H9 (cell line): ENCODE measurements around the gene OR11H1. TPM values are rescaled to one million over a fixed set of nuclear protein-coding genes. Genes with fewer than 3 reads are reported as not detected.
"Not testable (repeated sequence)": the region's sequence is repeated elsewhere in the genome, so short reads cannot be mapped to it uniquely, and the experiment has no call there.

Experiments used
- DNase-seq: peaks from one replicate; pipeline ENCODE4 v3.0.0-alpha.2; 2017
- H2AFZ ChIP-seq: one replicate; pipeline ENCODE4 v1.6.1; 2013; ENCODE audit warnings: mild to moderate bottlenecking, low read length, control low read depth, moderate library complexity
- H2AK5ac ChIP-seq: 2 replicates; pipeline ENCODE4 v1.6.1; 2013; ENCODE audit warnings: low read length, control low read depth, mixed read lengths; ENCODE audit not compliant: insufficient read length
- H2BK120ac ChIP-seq: one replicate; pipeline ENCODE4 v1.6.1; 2013; ENCODE audit warnings: low read depth, mild to moderate bottlenecking, low read length, control low read depth, inconsistent platforms; ENCODE audit not compliant: poor library complexity, severe bottlenecking
- H2BK12ac ChIP-seq: 2 replicates; pipeline ENCODE4 v1.6.1; 2013; ENCODE audit warnings: low read length, control low read depth, mixed read lengths, low read depth; ENCODE audit not compliant: insufficient read length
- H2BK15ac ChIP-seq: 2 replicates; pipeline ENCODE4 v1.6.1; 2013; ENCODE audit warnings: low read depth, low read length, control low read depth
- H2BK20ac ChIP-seq: one replicate; pipeline ENCODE4 v1.6.1; 2013; ENCODE audit warnings: low read depth, mild to moderate bottlenecking, low read length, control low read depth, inconsistent platforms; ENCODE audit not compliant: poor library complexity, severe bottlenecking
- H2BK5ac ChIP-seq: 2 replicates; pipeline ENCODE4 v1.6.1; 2013; ENCODE audit warnings: low read length, control low read depth, mixed read lengths; ENCODE audit not compliant: insufficient read length
- H3K14ac ChIP-seq: 2 replicates; pipeline ENCODE4 v1.6.1; 2013; ENCODE audit warnings: low read length, control low read depth; ENCODE audit not compliant: insufficient read depth
- H3K18ac ChIP-seq: 2 replicates; pipeline ENCODE4 v1.6.1; 2013; ENCODE audit warnings: low read depth, mild to moderate bottlenecking, mixed read lengths, low read length, control low read depth; ENCODE audit not compliant: insufficient read length
- H3K23ac ChIP-seq: 2 replicates; pipeline ENCODE4 v1.6.1; 2013; ENCODE audit warnings: low read length, control low read depth, mixed read lengths, low read depth; ENCODE audit not compliant: insufficient read length
- H3K23me2 ChIP-seq: 2 replicates; pipeline ENCODE4 v1.6.1; 2013; ENCODE audit warnings: low read depth, mild to moderate bottlenecking, mixed read lengths, low read length, control low read depth; ENCODE audit not compliant: insufficient read length, poor library complexity, severe bottlenecking
- H3K27ac ChIP-seq: 2 replicates; pipeline ENCODE4 v1.5.1; 2013; ENCODE audit warnings: low read length, control low read depth, mixed read lengths, low read depth; ENCODE audit not compliant: insufficient read length
- H3K27me3 ChIP-seq: 2 replicates; pipeline ENCODE4 v1.6.1; 2013; ENCODE audit warnings: low read length, control low read depth, inconsistent platforms; ENCODE audit not compliant: insufficient read depth
- H3K4ac ChIP-seq: 2 replicates; pipeline ENCODE4 v1.6.1; 2013; ENCODE audit warnings: low read depth, mild to moderate bottlenecking, control low read depth, inconsistent platforms, low read length, moderate library complexity
- H3K4me1 ChIP-seq: 2 replicates; pipeline ENCODE4 v1.6.1; 2013; ENCODE audit warnings: low read length, control low read depth, inconsistent platforms; ENCODE audit not compliant: insufficient read depth
- H3K4me2 ChIP-seq: 2 replicates; pipeline ENCODE4 v1.6.1; 2013; ENCODE audit warnings: low read length, control low read depth, mixed read lengths; ENCODE audit not compliant: insufficient read length, insufficient read depth
- H3K56ac ChIP-seq: 2 replicates; pipeline ENCODE4 v1.6.1; 2013; ENCODE audit warnings: low read depth, mild to moderate bottlenecking, mixed read lengths, low read length, control low read depth; ENCODE audit not compliant: insufficient read length
- H3K79me1 ChIP-seq: 2 replicates; pipeline ENCODE4 v1.6.1; 2013; ENCODE audit warnings: low read depth, mild to moderate bottlenecking, moderate library complexity, low read length, control low read depth, inconsistent platforms; ENCODE audit not compliant: insufficient read depth, poor library complexity, severe bottlenecking
- H3K79me2 ChIP-seq: 2 replicates; pipeline ENCODE4 v1.6.1; 2013; ENCODE audit warnings: low read length, control low read depth, inconsistent platforms; ENCODE audit not compliant: insufficient read depth
- H3K9ac ChIP-seq: 2 replicates; pipeline ENCODE4 v1.6.1; 2013; ENCODE audit warnings: low read length, control low read depth, mixed read lengths; ENCODE audit not compliant: insufficient read length; ENCODE audit errors: extremely low read depth
- H3K9me3 ChIP-seq: one replicate; pipeline ENCODE4 v1.6.1; 2013; ENCODE audit warnings: low read depth, low read length, inconsistent platforms; ENCODE audit not compliant: control insufficient read depth
- H3T11ph ChIP-seq: one replicate; pipeline ENCODE4 v1.6.1; 2013; ENCODE audit warnings: mild to moderate bottlenecking, low read length, control low read depth, inconsistent platforms
- H4K20me1 ChIP-seq: one replicate; pipeline ENCODE4 v1.6.1; 2013; ENCODE audit not compliant: control insufficient read depth, insufficient read length, insufficient read depth
- H4K5ac ChIP-seq: 2 replicates; pipeline ENCODE4 v1.6.1; 2013; ENCODE audit warnings: low read depth, mild to moderate bottlenecking, mixed read lengths, low read length, control low read depth; ENCODE audit not compliant: insufficient read length
- H4K8ac ChIP-seq: replicated peaks from 2 replicates; pipeline ENCODE4 v1.6.1; 2013; ENCODE audit warnings: low read length, control low read depth, mixed read lengths, low read depth; ENCODE audit not compliant: insufficient read length
- H4K91ac ChIP-seq: 2 replicates; pipeline ENCODE4 v1.6.1; 2013; ENCODE audit warnings: low read depth, mild to moderate bottlenecking, moderate library complexity, mixed read lengths, low read length, control low read depth; ENCODE audit not compliant: insufficient read length
- H3K27ac Mint-ChIP-seq, 3 experiments: 2 replicates in 2 of 3; 3 replicates in 1 of 3; pipeline ENCODE4 v1.8.0; 2020 to 2021; ENCODE audit warnings: mixed read lengths in 3 of 3, mild to moderate bottlenecking in 1 of 3, moderate library complexity in 1 of 3
- H3K27me3 Mint-ChIP-seq: 2 replicates; pipeline ENCODE4 v1.8.0; 2021; ENCODE audit warnings: low read depth, mild to moderate bottlenecking, moderate library complexity, mixed read lengths
- H3K36me3 Mint-ChIP-seq, 3 experiments: 2 replicates in 2 of 3; 3 replicates in 1 of 3; pipeline ENCODE4 v1.8.0; 2020 to 2021; ENCODE audit warnings: low read depth in 3 of 3, mixed read lengths in 3 of 3; ENCODE audit not compliant: insufficient read depth in 1 of 3
- H3K4me1 Mint-ChIP-seq, 2 experiments: 2 replicates each; pipeline ENCODE4 v1.8.0; 2020; ENCODE audit warnings: mixed read lengths in 2 of 2
- H3K4me3 Mint-ChIP-seq, 2 experiments: 2 replicates in 1 of 2; 3 replicates in 1 of 2; pipeline ENCODE4 v1.8.0; 2020 to 2021; ENCODE audit warnings: mild to moderate bottlenecking in 2 of 2, mixed read lengths in 2 of 2, moderate library complexity in 1 of 2
- H3K9me3 Mint-ChIP-seq, 2 experiments: 2 replicates in 1 of 2; 3 replicates in 1 of 2; pipeline ENCODE4 v1.8.0; 2020; ENCODE audit warnings: mild to moderate bottlenecking in 2 of 2, mixed read lengths in 2 of 2, moderate library complexity in 1 of 2
- WGBS: extraction: QIAGEN DNeasy Blood & Tissue Kit; methylation state at CpG from one replicate; pipeline ENCODE4 v1.1.7; 2013; ENCODE audit warnings: missing lambda C conversion rate, low lambda C conversion rate, mixed read lengths; ENCODE audit not compliant: insufficient read length; ENCODE audit errors: extremely low coverage; 5-methylcytosine and 5-hydroxymethylcytosine counted together
- total RNA-seq: library from RNA; stranded (reverse); gene quantifications from 2 replicates; pipeline ENCODE4 v1.2.1, GENCODE V29; 2021

Gene OR11H1
- total RNA-seq, 1 experiment from 2014 or later = not detected

- H3K36me3 Mint-ChIP-seq, H3K27ac ChIP-seq, H2BK15ac ChIP-seq, H4K8ac ChIP-seq, H3K9ac ChIP-seq, H3K18ac ChIP-seq, H3K14ac ChIP-seq, H3K79me1 ChIP-seq, H4K20me1 ChIP-seq, H3K4me2 ChIP-seq, H3K4ac ChIP-seq, H3K23me2 ChIP-seq, H3K27me3 ChIP-seq, H3K4me1 Mint-ChIP-seq, H2AFZ ChIP-seq, H3K79me2 ChIP-seq, H4K5ac ChIP-seq, H3K56ac ChIP-seq, H4K91ac ChIP-seq, H3T11ph ChIP-seq, H3K9me3 Mint-ChIP-seq, H2BK20ac ChIP-seq, H3K27ac Mint-ChIP-seq, H3K9me3 ChIP-seq, DNase-seq, H3K27me3 Mint-ChIP-seq, H3K4me3 Mint-ChIP-seq, H3K4me1 ChIP-seq, H2AK5ac ChIP-seq, H3K23ac ChIP-seq, H2BK12ac ChIP-seq, H2BK120ac ChIP-seq, H2BK5ac ChIP-seq: not testable (repeated sequence)
- no CpG with 5 or more reads among the region's 9 CpGs for WGBS
Observed at GRCh38 chr22:15515896-15516295, 12.1 kb upstream of the OR11H1 start.

GRCh38 chr22:15553767-15554166 is 25.8 kb downstream of the OR11H1 start:
- H3T11ph ChIP-seq, H2AFZ ChIP-seq, H3K27ac ChIP-seq, H3K23me2 ChIP-seq, H3K56ac ChIP-seq, H2BK120ac ChIP-seq, H3K23ac ChIP-seq, H2AK5ac ChIP-seq, H3K79me1 ChIP-seq, H3K27ac Mint-ChIP-seq, H3K4ac ChIP-seq, H4K91ac ChIP-seq, DNase-seq, H4K8ac ChIP-seq, H2BK5ac ChIP-seq, H3K4me1 Mint-ChIP-seq, H3K36me3 Mint-ChIP-seq, H3K27me3 ChIP-seq, H3K14ac ChIP-seq, H3K27me3 Mint-ChIP-seq, H3K4me3 Mint-ChIP-seq, H3K18ac ChIP-seq, H3K9ac ChIP-seq, H2BK15ac ChIP-seq, H3K9me3 ChIP-seq, H2BK20ac ChIP-seq, H4K20me1 ChIP-seq, H4K5ac ChIP-seq, H3K4me1 ChIP-seq, H2BK12ac ChIP-seq, H3K79me2 ChIP-seq, H3K4me2 ChIP-seq: not testable (repeated sequence)
- peaks cover 12 to 13% of the 10 kb centered on the region in 2 experiments for H3K9me3 Mint-ChIP-seq
- no CpG with 5 or more reads among the region's 31 CpGs for WGBS
